Stimulated activated CD8-positive, alpha-beta memory T cell treated with anti-CD3 and anti-CD28 coated beads, Interleukin-12 subunit alpha, Interleukin-12 subunit beta, amount 100 ng/mL, for 4 hours (primary cell): Measurements from ENCODE around the gene CARD10.

Experiments used
- DNase-seq: peaks from one replicate; pipeline ENCODE4 v3.0.0-alpha.2; 2020; ENCODE audit warnings: low read depth

The CARD10 gene

GRCh38 chr22:37519268-37520195 lies at the start of gene CARD10:
TSS of gene CARD10 (minus strand) at chr22:37519415. CDS start at chr22:37519200, 215 bp downstream.
- no peak for DNase-seq

- DNase-seq: no peak
Measured at GRCh38 chr22:37568448-37569008, 49.3 kb upstream of the CARD10 start.

- no peak for DNase-seq
Measured at GRCh38 chr22:37568012-37568411, 48.8 kb upstream of the CARD10 start.

- DNase-seq: peak; percentile 78
Measured at GRCh38 chr22:37566903-37567798, 47.9 kb upstream of the CARD10 start.

- DNase-seq: peak; percentile 32
Measured at GRCh38 chr22:37566329-37566837, 47.2 kb upstream of the CARD10 start.

GRCh38 chr22:37565830-37566229 lies 46.6 kb upstream of the CARD10 start:
- no peak for DNase-seq

GRCh38 chr22:37564111-37564711 lies 45.0 kb upstream of the CARD10 start:
- DNase-seq: no peak

GRCh38 chr22:37563153-37564081 lies 44.2 kb upstream of the CARD10 start:
- no peak for DNase-seq

GRCh38 chr22:37562049-37562875 lies 43.0 kb upstream of the CARD10 start:
- no peak for DNase-seq

GRCh38 chr22:37561212-37562048 lies 42.2 kb upstream of the CARD10 start:
- DNase-seq: peak; percentile 63

GRCh38 chr22:37560608-37561211 lies 41.5 kb upstream of the CARD10 start:
- no peak for DNase-seq

- no peak for DNase-seq
Measured at GRCh38 chr22:37559901-37560607, 40.8 kb upstream of the CARD10 start, which contains the start of gene CDC42EP1. TSS of gene CDC42EP1 (plus strand) at chr22:37560480. CDS start at chr22:37566350, 5,870 bp downstream.

- DNase-seq: no peak
Measured at GRCh38 chr22:37559521-37559900, 40.3 kb upstream of the CARD10 start.

GRCh38 chr22:37558815-37559214 lies 39.6 kb upstream of the CARD10 start:
- no peak for DNase-seq

GRCh38 chr22:37557321-37558001 lies 38.2 kb upstream of the CARD10 start:
- DNase-seq: no peak

GRCh38 chr22:37556710-37557109 lies 37.5 kb upstream of the CARD10 start:
- no peak for DNase-seq

- DNase-seq: no peak
Measured at GRCh38 chr22:37555029-37555428, 35.8 kb upstream of the CARD10 start.
